Astrocyte (in vitro differentiated cells and primary cell): Measurements from ENCODE around the gene PRKCH.

Experiments
- EZH2 ChIP-seq: IDR thresholded peaks from 2 replicates; pipeline ENCODE4 v1.6.1; 2012; ENCODE audit warnings: mild to moderate bottlenecking, low read length, inconsistent platforms; ENCODE audit not compliant: insufficient read depth
- TF ChIP-seq, protein P1 (sequence below): IDR thresholded peaks from 2 replicates; pipeline ENCODE4 v1.5.1; 2011; ENCODE audit warnings: low read depth, mild to moderate bottlenecking, inconsistent platforms, low read length, moderate library complexity; ENCODE audit not compliant: insufficient read depth

DNA sequence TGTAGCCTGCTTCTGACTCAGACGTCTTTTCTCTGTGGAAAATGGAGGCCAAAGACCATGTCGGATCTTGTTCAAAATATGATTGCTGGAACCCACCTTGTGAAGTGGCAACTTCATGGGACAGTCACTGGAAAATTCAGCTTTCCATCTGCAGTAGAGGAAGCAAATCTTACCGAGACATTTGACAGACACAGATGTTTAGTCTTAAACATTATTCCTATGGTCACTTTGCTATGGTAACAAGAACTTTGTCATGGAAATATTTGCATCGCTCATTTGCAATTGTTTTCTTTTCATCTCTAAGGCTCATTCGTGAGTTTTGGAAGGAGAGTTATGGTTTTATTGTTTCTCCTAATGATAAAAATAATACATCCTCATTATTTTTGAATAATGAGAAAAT, 275.6 kb downstream of the PRKCH start:
- TF ChIP-seq, protein P1, sequence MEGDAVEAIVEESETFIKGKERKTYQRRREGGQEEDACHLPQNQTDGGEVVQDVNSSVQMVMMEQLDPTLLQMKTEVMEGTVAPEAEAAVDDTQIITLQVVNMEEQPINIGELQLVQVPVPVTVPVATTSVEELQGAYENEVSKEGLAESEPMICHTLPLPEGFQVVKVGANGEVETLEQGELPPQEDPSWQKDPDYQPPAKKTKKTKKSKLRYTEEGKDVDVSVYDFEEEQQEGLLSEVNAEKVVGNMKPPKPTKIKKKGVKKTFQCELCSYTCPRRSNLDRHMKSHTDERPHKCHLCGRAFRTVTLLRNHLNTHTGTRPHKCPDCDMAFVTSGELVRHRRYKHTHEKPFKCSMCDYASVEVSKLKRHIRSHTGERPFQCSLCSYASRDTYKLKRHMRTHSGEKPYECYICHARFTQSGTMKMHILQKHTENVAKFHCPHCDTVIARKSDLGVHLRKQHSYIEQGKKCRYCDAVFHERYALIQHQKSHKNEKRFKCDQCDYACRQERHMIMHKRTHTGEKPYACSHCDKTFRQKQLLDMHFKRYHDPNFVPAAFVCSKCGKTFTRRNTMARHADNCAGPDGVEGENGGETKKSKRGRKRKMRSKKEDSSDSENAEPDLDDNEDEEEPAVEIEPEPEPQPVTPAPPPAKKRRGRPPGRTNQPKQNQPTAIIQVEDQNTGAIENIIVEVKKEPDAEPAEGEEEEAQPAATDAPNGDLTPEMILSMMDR = no peak
- no peak for TF ChIP-seq EZH2
